Astrocyte of the cerebellum (primary cell): ENCODE measurements around the gene ZNF609.

ENCODE experiments used
- DNase-seq: peaks from one replicate; pipeline ENCODE4 v3.0.0-alpha.2; 2011; ENCODE audit warnings: low read depth
- H3K4me3 ChIP-seq: 2 replicates; pipeline ENCODE4 v1.5.1; 2011; ENCODE audit warnings: mild to moderate bottlenecking, low read depth, low read length, moderate library complexity
- CTCF ChIP-seq: IDR thresholded peaks from 2 replicates; pipeline ENCODE4 v1.5.1; 2012; ENCODE audit warnings: low read length, low read depth, moderate library complexity, mild to moderate bottlenecking; ENCODE audit errors: missing control alignments
- in situ Hi-C: cut with HindIII; loops from 2 replicates; pipeline ENCODE4 v1.10.0; 2017; ENCODE audit warnings: low sequenced_read_pairs

ZNF609 gene

DNA sequence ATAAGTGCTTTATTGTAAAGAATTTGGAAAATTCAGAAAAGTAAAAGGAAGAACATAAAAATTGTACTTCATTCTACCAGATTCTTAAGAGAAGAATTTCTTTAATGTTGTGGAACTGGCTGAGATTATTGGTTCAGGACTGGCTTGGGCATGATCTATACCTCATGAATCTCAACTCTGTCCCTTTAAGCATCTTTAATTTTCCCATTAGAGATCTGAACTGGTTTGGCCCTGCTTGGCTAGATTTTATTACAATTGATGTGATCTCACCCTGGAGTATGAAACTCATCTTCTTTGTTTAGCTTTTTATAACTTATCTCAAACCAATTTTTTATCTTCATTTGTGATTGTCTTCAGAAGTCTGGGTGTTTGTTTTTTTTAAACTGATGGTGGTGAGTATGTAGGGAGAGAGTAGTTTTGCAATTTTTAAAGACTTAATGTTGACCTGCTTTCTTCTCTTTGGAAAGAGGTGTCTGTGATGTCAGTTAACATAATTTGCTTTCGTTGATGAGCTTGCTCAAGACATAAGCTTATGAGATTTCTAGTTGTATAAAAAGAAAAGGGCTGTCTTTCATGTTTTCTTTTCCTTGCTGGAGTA is 61.9 kb downstream of the ZNF609 start:
- no peak for DNase-seq
- in situ Hi-C loops = no loop called here
- H3K4me3 ChIP-seq = no peak overlapping the region
- TF ChIP-seq CTCF = no peak

DNA sequence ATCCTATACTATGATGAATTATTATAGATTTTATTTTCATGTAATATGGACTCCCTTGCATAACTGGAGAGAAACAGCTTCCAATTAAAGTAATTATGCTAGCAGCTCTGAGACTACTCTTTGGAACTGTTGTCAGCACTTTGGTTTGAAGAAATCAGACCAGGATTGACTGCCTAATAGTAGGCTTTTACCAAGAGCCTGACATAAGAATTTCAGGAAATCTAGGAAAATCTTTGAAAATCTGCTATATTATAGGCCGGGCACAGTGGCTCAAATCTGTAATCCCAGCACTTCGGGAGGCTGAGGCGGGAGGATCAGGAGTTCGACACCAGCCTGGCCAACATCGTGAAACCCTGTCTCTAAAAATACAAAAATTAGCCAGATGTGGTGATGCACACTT is 62.9 kb downstream of the ZNF609 start:
- TF ChIP-seq CTCF = no peak
- DNase-seq = no peak
- H3K4me3 ChIP-seq = no peak overlapping the region
- in situ Hi-C loops = no loop called here

DNA sequence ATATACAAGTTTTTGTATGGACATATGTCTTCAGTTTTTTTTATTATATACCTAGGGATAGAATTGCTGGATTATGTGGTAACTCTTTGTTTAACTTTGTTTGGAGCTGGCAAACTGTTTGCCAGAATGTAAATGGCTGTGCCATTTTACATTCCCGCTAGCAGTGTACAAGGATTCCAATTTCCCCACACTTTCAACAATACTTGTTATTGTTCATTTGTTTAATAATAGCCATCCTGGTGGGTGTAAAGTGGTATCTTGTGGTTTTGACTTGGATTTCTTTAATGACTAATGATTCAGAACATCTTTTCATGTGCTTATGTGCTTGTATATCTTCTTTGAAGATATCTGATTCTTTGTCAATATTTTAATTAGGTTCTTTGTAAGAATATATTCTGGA is 64.4 kb downstream of the ZNF609 start:
- no peak for TF ChIP-seq CTCF
- in situ Hi-C loops = no loop called here
- no peak for DNase-seq
- no peak overlapping the region for H3K4me3 ChIP-seq

DNA sequence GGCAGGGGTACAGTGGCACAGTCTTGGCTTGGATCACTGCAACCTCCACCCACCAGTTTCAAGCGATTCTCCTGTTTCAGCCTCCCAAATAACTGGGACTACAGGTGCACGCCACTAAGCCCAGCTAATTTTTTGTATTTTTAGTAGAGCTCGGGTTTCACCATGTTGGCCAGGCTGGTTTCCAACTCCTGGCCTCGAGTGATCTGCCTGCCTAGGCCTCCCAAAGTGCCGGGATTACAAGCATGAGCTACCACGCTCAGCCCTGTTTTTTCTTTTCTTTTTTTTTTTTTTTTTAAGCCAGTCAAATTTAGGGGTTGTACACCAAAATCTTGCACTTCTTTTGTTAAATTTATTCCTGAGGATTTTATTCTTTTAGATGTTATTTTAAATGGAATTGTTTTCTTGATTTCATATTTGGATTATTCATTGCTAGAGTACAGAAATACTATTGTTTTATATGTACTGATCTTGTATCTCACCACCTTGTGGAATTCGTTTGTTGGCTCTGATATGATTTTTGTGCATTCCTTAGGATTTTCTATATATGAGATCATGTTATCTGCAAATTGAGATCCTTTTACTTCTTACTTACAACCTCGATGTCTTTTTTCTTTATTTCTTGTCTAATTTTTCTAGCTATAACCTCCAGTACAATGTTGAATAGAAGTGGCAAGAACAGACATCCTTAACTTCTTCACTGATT is 65.6 kb downstream of the ZNF609 start:
- no peak for DNase-seq
- no peak overlapping the region for H3K4me3 ChIP-seq
- in situ Hi-C loops = no loop called here
- no peak for TF ChIP-seq CTCF

DNA sequence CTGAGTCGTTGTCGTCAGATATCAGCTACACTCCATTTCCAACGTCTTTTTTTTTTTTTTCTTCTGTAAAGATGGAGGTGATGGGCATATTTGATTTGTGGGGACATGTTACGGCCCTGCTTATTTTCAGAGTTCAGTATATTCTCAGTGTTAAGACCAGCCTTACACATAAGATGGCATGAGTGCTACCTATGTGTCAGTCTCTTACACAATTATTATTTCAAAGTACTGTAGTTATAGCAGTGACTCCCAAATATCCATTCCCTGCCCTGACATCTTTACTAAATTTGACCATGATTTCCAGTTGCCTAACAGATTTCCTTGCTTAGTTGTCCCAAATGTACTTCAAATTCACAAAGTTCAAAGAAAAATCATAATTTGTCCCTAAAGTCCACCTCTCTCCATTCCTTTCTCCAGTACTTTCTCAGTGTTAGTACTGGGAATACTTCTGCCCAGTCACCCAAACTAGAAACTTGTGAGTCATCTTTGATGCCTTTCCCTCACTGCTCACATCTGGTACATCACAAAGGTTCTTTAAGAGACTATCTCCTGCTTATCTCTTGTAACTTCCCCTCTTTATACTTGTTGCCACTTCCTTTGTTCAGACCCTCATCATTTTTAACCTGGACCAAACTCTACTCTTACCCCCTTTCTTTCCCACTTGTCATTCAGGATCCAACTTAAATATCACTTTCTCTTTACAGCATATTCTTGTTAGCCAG is 67.0 kb downstream of the ZNF609 start:
- no peak for TF ChIP-seq CTCF
- no peak for DNase-seq
- H3K4me3 ChIP-seq = no peak overlapping the region
- in situ Hi-C loops = no loop called here

- no peak for TF ChIP-seq CTCF
- in situ Hi-C loops = no loop called here
- no peak for DNase-seq
- H3K4me3 ChIP-seq = no peak overlapping the region
Observed at GRCh38 chr15:64528871-64529270, 68.5 kb downstream of the ZNF609 start.
